NCI-H774 (cell line): ENCODE data around the gene SAC3D1.

Experiments
- DNase-seq: peaks from one replicate; lab custom pipeline; 2025; lab: John Stamatoyannopoulos, UW

SAC3D1 gene

GRCh38 chr11:65026810-65027209 is 14.2 kb upstream of the SAC3D1 start:
- DNase-seq = no peak

DNA sequence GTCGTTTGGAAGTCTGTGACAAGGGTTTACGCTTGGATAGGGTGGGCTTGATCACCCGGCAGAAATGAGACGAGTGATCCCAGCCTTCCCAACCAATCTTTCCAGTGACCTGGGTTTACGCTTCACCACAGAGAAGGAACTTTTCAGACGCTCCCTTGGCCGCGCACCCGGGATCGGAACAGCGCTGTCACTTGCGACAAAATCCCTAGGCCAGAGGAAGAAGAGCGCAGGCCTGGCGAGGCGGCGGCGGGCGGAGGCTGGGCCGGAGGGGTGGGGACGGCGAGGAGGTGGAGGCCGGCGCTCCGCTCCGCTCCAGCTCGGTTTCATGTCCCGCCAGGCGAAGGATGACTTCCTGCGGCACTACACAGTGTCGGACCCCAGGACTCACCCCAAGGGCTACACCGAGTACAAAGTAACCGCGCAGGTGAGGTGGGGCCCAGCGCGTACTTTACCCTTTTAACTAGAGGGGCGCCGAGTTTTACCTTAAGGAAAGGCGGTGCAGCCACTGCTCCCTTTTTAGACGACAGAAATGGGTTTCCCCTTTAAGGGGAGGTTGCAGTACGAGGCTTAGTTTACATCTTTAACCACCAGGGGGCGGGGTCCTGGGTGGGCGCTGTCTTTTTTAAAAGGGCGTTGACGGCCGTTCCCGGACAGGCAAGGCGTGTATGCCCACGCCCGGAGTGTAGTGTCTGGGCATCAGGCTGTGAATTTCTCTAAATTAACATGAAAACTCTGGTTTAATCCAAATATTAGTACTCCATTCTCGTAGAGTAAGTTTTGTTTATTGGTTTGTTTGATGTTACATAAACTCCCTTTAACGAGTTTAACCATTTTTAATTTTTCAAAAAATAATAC is 13.6 kb upstream of the SAC3D1 start, which contains the start of gene SNX15:
TSS of gene SNX15 (plus strand) at position 227 of the 855 bp plus-strand sequence. CDS start at position 326, 99 bp downstream.
- peak; percentile 97 for DNase-seq

DNA sequence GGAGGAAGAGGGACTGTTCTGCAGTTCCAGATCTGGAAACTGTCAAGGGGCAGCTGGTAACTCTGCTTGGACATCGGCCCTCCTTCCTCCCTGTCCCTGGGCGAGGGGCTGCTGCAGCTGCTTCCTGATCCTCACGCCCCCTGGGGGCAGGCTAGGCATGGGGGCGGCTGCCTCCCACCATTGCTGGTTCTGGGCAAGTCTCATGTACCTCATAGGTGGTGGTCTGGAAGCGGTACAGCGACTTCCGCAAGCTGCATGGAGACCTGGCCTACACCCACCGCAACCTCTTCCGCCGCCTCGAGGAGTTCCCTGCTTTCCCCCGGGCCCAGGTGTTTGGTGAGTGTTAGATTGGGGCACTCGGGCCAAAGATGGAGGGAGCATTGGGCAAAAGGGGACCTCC is 8.8 kb upstream of the SAC3D1 start:
- DNase-seq = no peak

DNA sequence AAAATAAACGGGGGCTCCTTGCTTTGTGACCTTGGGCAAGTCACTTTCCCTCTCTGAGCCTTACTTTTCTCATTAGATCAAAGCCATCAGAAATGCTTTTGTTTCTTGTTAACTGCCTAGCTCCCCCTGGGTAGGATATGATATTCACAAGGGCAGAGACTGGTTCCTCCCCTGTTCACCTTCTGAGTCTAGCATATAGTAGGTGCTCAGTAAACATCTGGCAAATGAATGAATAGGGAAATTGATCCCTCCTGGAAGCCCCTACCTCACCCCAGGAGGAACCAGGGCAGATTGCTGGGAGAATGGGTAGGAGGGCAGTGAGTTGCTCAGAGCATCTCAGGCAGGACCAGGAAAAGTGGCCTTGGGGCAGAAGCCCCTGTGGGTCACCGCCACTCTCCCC is 6.6 kb upstream of the SAC3D1 start:
- no peak for DNase-seq

DNA sequence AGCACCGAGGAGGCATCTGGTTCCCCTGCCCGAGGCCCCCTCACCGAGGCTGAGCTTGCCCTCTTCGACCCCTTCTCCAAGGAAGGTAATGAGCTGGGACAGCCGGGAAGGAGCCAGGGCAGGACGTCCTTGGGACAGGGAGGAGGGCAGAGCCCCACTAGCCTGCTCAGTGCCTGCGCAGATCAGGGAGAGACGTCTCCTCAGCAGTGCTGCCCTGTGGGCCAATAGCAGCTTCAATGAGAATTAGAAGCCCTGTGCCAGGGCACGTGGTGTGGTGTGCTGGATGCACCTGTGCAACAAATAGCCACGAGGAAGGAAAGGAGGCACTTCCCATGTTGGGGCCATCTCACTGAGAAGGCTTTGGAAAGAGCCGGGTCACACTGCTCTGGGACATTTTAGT is 5.4 kb upstream of the SAC3D1 start:
- DNase-seq = no peak

DNA sequence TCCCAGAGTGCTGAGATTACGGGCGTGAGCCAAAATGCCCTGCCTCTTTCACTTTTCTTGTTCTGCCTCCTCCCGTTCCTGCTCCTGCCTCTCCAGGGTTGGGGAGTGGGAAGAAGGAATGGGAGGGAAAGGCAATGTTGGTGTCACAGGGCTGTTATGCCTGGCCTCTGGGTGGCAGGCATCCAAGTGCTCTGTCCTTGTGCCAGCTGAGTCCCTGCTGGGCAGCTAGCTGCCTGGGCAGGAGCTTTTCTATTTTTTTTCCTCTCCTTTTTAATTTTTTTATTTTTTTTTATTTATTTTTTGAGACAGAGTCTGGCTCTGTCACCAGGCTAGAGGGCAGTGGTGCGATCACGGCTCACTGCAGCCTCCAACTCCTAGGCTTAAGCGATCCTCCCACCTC is 4.1 kb upstream of the SAC3D1 start:
- DNase-seq = no peak

GRCh38 chr11:65040520-65040846 is 527 bp upstream of the SAC3D1 start:
- DNase-seq = no peak

GRCh38 chr11:65042891-65043290 is 1.9 kb downstream of the SAC3D1 start:
- no peak for DNase-seq

DNA sequence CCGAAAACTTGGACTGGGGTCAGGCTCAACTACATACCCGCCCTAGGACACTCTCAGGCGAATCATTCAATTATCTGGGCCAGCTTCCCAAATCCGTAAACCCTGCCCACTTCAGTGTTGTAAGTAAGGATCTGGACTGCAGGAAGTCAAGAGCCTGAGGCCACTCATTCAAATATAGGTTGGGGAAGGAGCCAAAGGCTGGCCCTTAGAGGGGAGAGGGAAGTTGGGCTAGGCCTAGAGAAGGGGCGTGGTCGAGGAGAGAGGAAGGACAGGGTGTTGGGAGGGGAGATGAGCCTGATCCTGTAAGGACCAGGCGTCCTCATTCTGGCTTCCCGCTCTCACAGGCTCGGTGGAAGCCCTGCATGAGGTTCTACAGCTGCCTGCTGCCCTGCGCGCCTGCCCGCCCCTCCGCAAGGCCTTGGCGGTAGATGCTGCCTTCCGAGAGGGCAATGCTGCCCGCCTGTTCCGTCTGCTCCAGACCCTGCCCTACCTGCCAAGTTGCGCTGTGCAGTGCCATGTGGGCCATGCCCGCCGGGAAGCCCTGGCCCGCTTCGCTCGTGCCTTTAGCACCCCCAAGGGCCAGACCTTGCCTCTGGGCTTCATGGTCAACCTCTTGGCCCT is 3.0 kb downstream of the SAC3D1 start:
- no peak for DNase-seq

DNA sequence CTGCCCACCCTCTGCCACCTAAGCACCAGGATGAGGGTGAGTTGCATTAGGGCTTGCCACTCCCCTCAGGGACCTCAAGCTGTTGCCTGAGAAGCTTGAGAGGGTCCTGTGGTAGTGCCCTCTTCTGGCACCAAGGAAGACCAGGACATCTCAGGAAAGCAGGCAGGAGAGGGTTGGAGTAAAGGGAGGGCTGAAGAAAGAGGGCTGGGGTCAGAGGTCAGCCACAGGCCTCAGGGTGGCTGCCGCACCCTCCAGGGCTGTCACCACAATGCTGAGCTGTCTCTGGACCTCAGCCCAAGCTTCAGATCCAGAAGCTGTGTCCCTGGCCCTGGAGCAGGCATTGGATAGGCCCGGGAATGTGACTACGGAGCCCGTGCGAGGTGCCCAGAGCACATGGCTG is 4.1 kb downstream of the SAC3D1 start:
- no peak for DNase-seq

DNA sequence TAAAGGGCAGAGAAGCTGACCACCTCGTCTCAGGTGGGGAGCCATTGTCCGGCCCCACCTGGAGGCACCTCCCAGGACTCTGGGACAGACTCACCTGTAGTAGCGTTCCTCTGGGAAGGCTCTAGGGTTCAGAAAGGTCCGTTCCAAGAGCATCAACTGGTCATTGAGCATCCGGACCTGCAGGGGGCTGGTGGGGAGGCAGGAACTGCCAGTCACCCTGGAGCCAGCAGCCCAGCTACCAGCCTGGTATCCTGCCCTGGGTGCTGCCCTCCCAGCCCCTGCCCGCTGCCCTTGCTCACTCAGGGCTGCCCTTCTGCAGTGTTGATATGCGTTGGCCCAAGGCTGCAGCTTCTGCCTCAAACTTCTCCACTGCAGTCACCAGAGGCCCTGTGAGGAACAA is 4.7 kb downstream of the SAC3D1 start:
- no peak for DNase-seq

DNA sequence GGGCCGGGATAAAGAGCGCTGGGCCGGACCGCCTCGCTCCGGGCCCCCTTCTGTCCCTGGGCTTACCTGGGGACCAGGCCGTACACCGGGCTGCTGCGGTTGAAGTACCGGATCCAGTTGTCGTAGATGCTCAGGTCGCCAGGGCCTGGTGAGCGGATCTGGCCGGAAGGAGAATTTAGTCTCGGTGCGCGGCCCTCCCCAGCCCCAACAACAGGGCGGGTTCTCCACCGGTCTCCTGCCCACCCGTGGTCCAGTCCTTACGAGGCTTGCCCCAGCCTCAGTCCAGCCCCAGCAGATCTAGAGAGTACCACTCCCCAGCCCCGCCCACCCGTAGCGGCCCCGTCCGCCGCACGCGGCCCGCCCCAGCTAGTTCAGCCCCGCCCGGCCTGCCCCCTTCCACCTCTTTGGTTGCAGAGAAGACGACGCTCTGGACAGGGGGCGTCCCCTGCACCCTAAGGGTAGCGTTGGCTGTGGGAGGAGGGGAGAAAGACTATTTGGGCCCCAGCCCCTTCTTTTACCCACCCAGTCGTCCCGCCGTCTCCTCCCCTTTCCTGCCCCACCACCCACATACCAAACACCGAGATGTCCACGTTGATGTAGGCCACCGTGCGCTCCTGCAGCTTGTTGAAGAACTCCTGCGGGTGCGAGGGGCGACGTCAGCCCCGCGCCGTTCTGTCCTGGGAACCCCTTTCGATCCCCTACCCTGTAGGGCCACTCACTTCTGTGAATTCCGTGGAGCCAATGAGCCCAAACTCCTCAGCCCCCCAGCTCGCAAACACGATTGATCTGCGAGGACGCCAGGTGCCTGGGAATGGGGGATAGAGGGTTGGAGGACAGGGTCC is 6.8 kb downstream of the SAC3D1 start:
- DNase-seq = no peak

DNA sequence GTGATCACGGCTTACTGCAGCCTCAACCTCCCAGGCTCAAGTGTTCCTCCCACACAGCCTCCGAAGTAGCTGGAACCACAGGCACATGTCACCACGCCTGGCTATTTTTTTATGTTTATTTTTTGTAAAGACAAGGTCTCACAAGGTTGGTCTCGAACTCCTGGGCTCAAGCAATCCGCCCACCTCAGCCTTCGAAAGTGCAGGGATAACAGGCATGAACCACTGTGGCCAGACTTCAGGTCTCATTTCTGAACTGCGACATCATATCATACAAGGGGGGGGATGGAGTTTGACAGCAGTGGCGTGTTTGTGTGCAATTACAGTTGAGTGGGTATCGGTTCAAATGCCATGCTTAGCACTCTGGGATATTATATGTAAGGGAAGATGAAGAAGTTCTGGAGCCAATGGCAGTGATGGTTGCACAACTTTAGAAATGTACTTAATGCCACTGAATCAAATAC is 10.4 kb downstream of the SAC3D1 start:
- no peak for DNase-seq

- DNase-seq = no peak
These were observed 13.0 kb downstream of the SAC3D1 start for GRCh38 chr11:65053827-65054508.

GRCh38 chr11:65055538-65055937 is 14.5 kb downstream of the SAC3D1 start:
- DNase-seq = no peak

GRCh38 chr11:65056999-65057398 is 16.0 kb downstream of the SAC3D1 start:
- no peak for DNase-seq

- no peak for DNase-seq
These were observed 16.5 kb downstream of the SAC3D1 start for GRCh38 chr11:65057526-65057925.

GRCh38 chr11:65058012-65058411 is 17.0 kb downstream of the SAC3D1 start:
- no peak for DNase-seq

GRCh38 chr11:65058419-65059054 is 17.5 kb downstream of the SAC3D1 start, which contains the start of gene NAALADL1:
NAALADL1 (minus strand) TSS chr11:65058553; CDS start chr11:65058521, 32 bp downstream.
- DNase-seq = no peak

DNA sequence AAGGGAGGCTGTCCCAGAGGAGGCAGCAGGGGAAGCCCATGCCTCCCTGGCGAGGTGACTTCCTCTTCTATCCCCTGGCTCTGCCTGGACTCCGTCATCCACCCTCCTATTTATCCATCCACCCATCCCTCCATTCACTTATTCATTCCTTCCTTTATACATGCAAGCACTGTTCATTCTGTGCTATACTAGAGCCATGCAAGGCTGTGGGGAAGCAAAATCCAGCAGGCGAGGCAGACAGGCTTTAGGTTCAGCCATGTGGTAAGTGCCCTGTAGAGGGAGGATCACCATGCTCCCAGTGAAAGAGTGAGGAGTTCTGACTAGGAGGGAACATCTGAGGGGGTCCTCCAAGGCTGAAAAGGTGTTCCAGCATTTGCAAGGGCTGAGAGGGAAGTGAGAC is 18.5 kb downstream of the SAC3D1 start:
- DNase-seq = no peak
